SU-DHL-6 (cell line): Measurements from ENCODE around the gene PPCDC.

ENCODE experiments used
- H2AFZ ChIP-seq: fragments of 200-600 bp; sonication (generic); 2 replicates; pipeline ENCODE4 v1.6.1; 2014; ENCODE audit warnings: low read depth, mild to moderate bottlenecking, moderate library complexity, mixed read lengths, antibody characterized with exemption, low read length; ENCODE audit not compliant: severe bottlenecking
- H3F3A ChIP-seq: fragments of 200-600 bp; shearing (Covaris generic); 2 replicates; pipeline ENCODE4 v1.6.0; 2016; ENCODE audit warnings: antibody characterized with exemption, mild to moderate bottlenecking; ENCODE audit not compliant: insufficient read depth
- H3K27ac ChIP-seq: fragments of 200-600 bp; sonication (generic); 2 replicates; pipeline ENCODE4 v1.5.1; 2016; ENCODE audit warnings: low read depth, mild to moderate bottlenecking, low read length, moderate library complexity, mixed read lengths
- H3K27me3 ChIP-seq: fragments of 200-600 bp; sonication (generic), shearing (Covaris generic); 2 replicates; pipeline ENCODE4 v1.6.0; 2014; ENCODE audit warnings: mild to moderate bottlenecking, low read length
- H3K36me3 ChIP-seq: fragments of 200-600 bp; sonication (generic); 2 replicates; pipeline ENCODE4 v1.6.1; 2014; ENCODE audit warnings: mild to moderate bottlenecking, low read length, mixed read lengths
- H3K4me2 ChIP-seq: fragments of 300-600, 200-600 bp; shearing (Covaris generic), sonication (generic); 2 replicates; pipeline ENCODE4 v1.6.0; 2014; ENCODE audit warnings: low read length, low read depth, mild to moderate bottlenecking; ENCODE audit not compliant: poor library complexity, severe bottlenecking
- H3K4me3 ChIP-seq: fragments of 200-600 bp; sonication (generic); 2 replicates; pipeline ENCODE4 v1.5.1; 2014; ENCODE audit warnings: antibody characterized with exemption, low read length, mild to moderate bottlenecking, mixed read lengths; ENCODE audit not compliant: insufficient read depth, poor library complexity, severe bottlenecking
- H3K79me2 ChIP-seq: fragments of 200-600 bp; sonication (generic); 2 replicates; pipeline ENCODE4 v1.6.1; 2014; ENCODE audit warnings: mild to moderate bottlenecking, low read length, moderate library complexity; ENCODE audit not compliant: insufficient read depth
- H3K9ac ChIP-seq: fragments of 200-600 bp; sonication (generic); 2 replicates; pipeline ENCODE4 v1.7.0; 2014; ENCODE audit warnings: mild to moderate bottlenecking, low read length
- H3K9me2 ChIP-seq: fragments of 200-600 bp; sonication (generic); replicated peaks from 2 replicates; pipeline ENCODE4 v1.6.1; 2014; ENCODE audit warnings: low read length; ENCODE audit not compliant: insufficient read depth
- H3K9me3 ChIP-seq: fragments of 200-600 bp; sonication (generic); 2 replicates; pipeline ENCODE4 v1.6.1; 2014; ENCODE audit warnings: low read length, mixed read lengths; ENCODE audit not compliant: insufficient read depth
- H4K20me1 ChIP-seq: fragments of 200-600 bp; sonication (generic); 2 replicates; pipeline ENCODE4 v1.6.1; 2014; ENCODE audit warnings: low read depth, mild to moderate bottlenecking, antibody characterized with exemption, low read length, moderate library complexity, mixed read lengths
- CTCF ChIP-seq: fragments of 200-600 bp; sonication (generic); IDR thresholded peaks from one replicate; pipeline ENCODE4 v1.5.1; 2017; ENCODE audit warnings: antibody characterized with exemption, mild to moderate bottlenecking, low read length, moderate library complexity; ENCODE audit not compliant: insufficient read depth, poor library complexity, severe bottlenecking
- EZH2phosphoT487 ChIP-seq: fragments of 200-600 bp; sonication (generic), shearing (Covaris generic); conservative IDR thresholded peaks from 2 replicates; pipeline ENCODE4 v1.6.1; 2018; ENCODE audit warnings: mild to moderate bottlenecking, antibody characterized with exemption, low read length, moderate library complexity, mixed read lengths

Gene PPCDC

GRCh38 chr15:74995779-74996765, 27.3 kb upstream of the PPCDC start:
- H3K36me3 ChIP-seq: no peaks in the 10 kb centered on the region
- peaks cover 4% of the 10 kb centered on the region; the same call in 1 of the 2 replicates for H3F3A ChIP-seq
- H3K4me3 ChIP-seq: peak overlapping the region; percentile 70
- peak overlapping the region; percentile 87 for H3K4me2 ChIP-seq
- H3K9me2 ChIP-seq: no peaks in the 10 kb centered on the region
- H3K79me2 ChIP-seq: no peaks in the 10 kb centered on the region
- peak overlapping the region; percentile 72 for H3K9ac ChIP-seq
- H4K20me1 ChIP-seq: no peaks in the 10 kb centered on the region
- H3K9me3 ChIP-seq: no peaks in the 10 kb centered on the region
- TF ChIP-seq CTCF (no peak), EZH2phosphoT487 (no peak)
- H2AFZ ChIP-seq: peak overlapping the region; percentile 37
- no peak overlapping the region for H3K27ac ChIP-seq
- no peaks in the 10 kb centered on the region for H3K27me3 ChIP-seq

- H3K9ac ChIP-seq: no peak overlapping the region
- H3F3A ChIP-seq: peaks cover 4% of the 10 kb centered on the region; the same call in 1 of the 2 replicates
- no peak overlapping the region for H3K4me3 ChIP-seq
- no peak overlapping the region for H2AFZ ChIP-seq
- H3K4me2 ChIP-seq: no peak overlapping the region
- no peaks in the 10 kb centered on the region for H3K9me3 ChIP-seq
- no peaks in the 10 kb centered on the region for H3K27me3 ChIP-seq
- no peaks in the 10 kb centered on the region for H4K20me1 ChIP-seq
- no peaks in the 10 kb centered on the region for H3K36me3 ChIP-seq
- H3K9me2 ChIP-seq: no peaks in the 10 kb centered on the region
- H3K27ac ChIP-seq: no peak overlapping the region
- TF ChIP-seq CTCF (no peak), EZH2phosphoT487 (no peak)
- no peaks in the 10 kb centered on the region for H3K79me2 ChIP-seq
Observed at GRCh38 chr15:74997141-74997540, 26.2 kb upstream of the PPCDC start.

DNA sequence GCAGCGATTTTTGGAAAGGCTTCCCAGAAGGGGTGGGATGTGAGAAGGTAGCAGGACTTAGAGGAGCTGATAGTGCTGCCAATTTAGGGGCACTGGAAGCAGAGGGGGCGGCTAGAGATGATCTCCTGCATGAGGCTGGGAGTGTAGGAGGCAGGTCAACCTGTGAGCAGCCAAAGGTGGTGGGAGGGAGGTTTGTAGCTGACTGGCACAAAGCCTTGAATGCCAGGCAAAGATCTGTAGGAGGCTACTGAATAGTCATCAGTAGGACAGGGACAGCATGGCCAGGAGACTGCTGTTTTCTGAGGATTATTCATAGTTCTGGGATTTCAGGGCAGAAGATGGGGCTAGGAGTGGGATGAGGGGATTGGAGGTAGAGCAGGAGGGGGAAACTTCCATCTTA, 25.8 kb upstream of the PPCDC start:
- H3K9ac ChIP-seq: no peak overlapping the region
- no peaks in the 10 kb centered on the region for H3K27me3 ChIP-seq
- H4K20me1 ChIP-seq: no peaks in the 10 kb centered on the region
- H3K9me2 ChIP-seq: no peaks in the 10 kb centered on the region
- TF ChIP-seq CTCF: no peak
- TF ChIP-seq EZH2phosphoT487: no peak
- H3K36me3 ChIP-seq: no peaks in the 10 kb centered on the region
- H2AFZ ChIP-seq: no peak overlapping the region
- no peaks in the 10 kb centered on the region for H3K9me3 ChIP-seq
- H3K4me2 ChIP-seq: no peak overlapping the region
- no peak overlapping the region for H3K27ac ChIP-seq
- H3K4me3 ChIP-seq: no peak overlapping the region
- no peaks in the 10 kb centered on the region for H3K79me2 ChIP-seq
- H3F3A ChIP-seq: peaks cover 4% of the 10 kb centered on the region; the same call in 1 of the 2 replicates
